Measurements from ENCODE around the gene KIFAP3.

DNA sequence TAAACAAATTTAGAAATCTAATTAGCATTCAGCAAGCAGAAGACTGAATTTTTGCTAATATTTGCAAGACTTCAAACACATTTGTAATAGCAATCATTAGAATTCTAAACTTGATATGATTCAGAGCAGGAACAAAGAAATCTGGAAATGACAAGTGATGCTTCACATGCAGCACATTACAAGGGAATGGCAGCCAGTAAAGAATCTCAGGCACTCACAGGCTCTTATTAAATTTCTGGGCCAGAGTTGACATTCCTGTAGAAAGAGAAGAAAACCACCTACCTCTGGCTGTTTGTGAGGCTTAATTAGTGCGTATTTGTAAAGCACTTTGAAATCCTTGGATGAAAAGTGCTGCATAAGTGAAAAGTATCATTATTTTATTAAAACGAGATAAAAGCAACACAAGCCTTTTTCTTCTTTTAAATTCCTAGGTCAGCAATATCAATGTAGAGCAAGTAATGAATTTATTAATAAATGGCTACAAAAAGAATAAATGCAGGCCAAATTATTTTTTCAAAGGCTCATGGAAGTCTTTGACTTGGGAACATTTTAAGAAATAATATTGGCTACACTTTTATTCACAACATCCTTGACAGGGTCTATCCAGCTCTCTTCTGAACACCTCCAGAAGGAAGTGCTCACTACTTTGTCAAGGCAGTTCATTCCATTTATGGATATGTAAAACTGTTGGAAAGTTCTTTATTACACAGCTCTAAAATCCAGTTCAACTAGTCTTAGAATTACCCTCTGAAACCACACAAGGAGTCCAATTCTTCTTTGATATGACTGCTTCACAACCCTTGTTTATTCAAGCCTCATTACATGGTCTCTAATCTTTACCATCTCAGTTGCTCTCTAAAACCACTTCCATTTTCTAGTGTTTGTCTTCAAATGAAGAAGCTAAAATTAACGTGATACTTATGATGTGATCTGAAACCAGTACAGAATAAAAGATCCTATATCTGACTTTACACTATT lies 148.7 kb downstream of the KIFAP3 start:
- TF ChIP-seq CTCF (conservative IDR thresholded peaks at IDR 0.05) (no peak), ZFX (IDR thresholded peaks at IDR 0.05) (no peak)

Data from C4-2B (cell line).